ENCODE data around the gene NEMF.
A peak's percentile ranks its signal among the peaks of the same experiment; 100 is the strongest.
"Not testable (repeated sequence)": the region's sequence is repeated elsewhere in the genome, so short reads cannot be mapped to it uniquely, and the experiment has no call there.

Gene NEMF

DNA sequence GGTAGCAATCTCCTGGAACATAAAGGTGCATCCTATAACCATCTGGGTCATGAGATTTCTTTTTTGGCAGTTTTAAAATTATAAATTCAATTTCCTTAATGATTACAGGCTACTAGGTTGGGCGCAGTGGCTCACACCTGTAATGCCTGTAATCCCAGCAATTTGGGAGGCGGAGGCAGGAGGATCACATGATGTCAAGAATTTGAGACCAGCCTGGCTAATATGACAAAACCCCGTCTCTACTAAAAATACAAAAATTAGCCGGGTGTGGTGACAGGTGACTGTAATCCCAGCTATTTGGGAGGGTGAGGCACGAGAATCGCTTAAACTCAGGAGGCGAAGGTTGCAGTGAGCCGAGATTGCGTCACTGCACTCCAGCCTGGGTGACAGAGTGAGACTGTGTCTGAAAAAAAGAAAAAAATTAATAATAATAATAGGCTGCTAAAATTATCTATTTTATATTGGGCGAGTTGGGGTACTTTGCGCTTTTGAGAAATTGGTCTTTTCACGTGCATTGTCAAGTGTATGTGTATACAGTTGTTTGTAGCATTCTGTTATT is 23.1 kb upstream of the NEMF start:
- no peak for DNase-seq

DNA sequence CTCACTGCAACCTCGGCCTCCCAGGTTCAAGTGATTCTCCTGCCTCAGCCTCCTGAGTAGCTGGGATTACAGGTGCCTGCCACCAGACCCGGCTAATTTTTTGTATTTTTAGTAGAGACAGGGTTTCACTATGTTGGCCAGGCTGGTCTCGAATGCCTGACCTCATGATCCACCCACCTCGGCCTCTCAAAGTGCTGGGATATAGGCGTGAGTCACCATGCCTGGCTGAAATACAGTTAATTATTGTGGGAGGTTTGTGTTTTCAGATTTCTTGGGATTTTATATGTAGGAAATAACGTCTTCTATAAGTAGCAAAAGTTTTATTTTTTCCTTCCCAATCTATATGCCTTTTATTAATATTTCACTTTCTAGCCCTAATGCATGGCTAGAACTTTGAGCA is 21.0 kb upstream of the NEMF start:
- not testable (repeated sequence) for DNase-seq

DNA sequence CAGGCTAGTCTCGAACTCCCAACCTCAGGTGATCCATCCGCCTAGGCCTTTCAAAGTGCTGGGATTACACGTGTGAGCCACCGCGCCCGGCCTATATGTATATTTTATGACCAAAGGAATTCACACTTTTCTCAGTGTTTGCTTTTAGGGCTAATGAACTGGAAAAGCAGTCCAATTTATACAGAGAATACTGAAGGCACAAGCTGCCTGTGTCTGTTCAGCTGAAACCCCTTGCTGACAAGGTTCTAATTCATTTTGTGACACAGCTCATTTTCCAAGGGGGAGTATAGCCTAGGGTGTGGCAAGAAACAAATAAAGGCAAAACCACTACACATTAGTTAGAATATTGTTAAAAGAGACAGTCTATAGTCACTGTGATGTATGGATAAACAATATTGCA is 18.3 kb upstream of the NEMF start:
- DNase-seq: no peak

DNA sequence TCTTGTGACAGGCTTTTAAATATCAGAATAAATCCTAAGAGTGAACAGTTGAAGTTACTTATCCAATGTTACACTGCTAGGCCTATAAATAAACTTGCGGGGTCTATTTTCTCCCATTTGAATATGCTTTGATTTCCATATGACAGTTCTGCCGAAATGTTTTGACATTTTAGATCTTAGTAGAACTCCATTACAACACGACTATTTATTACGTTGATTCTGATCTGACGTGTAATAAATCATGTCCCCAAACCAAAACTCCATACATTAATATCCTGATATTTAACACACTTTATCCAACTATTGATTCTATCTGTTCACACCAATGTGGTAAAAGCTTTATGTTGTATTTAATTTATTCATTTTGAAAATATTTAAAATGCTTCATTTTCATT is 16.1 kb upstream of the NEMF start:
- DNase-seq: peak in 1 of 2 experiments; percentile 35

DNA sequence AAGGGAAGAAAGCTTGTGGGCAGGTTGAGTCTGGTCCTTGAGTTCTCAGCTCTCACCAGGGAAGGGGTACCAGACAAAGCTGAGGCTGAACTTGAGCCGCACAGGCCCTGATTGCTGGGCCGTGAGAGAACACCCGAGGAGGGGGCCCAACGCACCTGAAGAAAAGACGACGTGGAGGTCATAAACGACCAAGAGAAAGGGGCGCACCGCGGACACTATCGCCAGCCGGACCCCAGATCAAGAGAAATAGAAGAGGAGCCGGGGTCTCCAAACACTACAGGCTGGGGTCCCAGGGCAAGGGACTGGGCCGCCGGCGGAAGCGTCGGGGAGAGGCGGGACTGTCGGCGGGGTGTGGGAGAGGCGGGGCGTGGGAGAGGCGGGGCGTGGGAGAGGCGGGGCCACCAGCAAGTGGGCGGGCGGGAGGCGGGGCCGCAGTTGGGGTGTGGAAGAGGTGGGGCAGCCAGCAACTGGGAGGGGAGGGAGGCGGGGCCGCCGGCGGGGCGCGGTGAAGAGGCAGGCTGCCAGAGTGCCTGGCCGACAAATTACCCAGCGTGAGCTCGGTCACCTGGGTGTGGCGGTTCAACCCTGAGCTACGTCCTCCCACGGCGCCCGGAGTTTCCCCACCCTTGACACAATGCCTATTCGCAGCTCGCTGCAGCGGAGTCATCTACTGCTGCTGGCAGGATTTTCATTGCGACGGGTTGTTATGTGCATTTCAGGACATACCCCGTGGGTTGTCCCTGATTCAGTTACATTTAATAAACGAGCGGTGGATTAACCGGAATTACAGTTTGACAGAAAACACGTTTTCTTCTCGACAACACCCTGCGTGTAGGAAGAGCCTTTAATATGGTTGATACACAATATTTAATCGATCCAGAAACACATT is 15.5 kb upstream of the NEMF start:
- DNase-seq: peak; percentile 88 to 97

DNA sequence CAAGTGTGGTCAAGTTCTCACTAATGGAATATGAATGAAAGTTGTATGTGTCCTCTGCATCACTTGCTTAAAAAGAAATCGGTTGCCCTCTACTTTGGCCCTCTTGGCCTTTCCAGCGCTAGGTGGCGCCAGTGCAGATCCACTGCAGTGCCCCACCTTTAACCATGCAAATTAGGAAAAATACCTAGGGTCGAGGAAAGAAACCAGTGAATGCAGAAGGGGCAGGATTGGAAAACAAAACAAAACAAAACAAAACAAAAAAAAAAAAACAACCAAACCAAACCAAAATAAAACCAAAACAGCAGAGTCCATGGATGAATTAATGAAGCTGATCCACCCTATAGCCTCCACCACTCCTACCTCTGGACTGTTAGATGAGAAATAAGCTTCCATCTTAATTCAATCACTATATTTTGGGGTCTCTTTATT is 12.9 kb upstream of the NEMF start:
- peak; percentile 52 to 82 for DNase-seq

DNA sequence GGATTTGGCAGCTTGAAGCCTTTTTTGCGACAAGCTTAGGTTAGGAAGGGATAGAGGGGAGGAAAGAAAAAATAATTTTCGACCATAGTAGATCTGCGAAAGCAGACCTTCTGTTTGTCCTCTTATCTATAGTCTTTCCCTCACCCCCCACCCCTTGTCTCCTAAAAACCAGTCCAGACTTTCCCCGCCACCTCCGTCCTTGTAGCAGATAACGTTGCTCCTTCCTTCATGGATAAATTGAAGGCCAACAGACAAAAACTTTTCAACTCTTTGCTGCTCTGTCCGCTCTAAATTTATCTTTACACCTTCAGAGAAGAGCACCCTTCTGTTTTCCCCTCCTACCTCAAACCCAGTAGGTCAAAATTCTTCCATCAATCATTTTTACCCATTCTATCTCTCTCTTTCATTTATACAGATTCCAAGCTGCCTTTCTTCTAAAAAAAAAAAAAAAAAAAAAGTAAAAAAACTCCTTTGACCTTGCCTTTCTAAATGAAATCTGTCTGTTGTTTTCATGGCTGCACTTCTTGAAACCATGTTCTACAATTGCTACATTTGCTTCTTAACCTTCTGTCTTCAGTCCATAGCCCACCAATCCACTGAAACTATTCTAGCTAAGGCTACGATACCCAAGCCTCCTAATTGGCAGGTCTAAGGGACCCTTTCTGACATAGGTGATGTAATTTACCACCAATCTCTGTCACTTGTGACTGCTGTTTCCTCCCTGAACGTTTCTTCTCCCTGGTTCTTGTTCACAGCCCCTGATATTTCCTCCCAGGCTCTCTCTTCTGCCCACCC is 11.1 kb upstream of the NEMF start:
- peak in 1 of 2 experiments; percentile 24 for DNase-seq

DNA sequence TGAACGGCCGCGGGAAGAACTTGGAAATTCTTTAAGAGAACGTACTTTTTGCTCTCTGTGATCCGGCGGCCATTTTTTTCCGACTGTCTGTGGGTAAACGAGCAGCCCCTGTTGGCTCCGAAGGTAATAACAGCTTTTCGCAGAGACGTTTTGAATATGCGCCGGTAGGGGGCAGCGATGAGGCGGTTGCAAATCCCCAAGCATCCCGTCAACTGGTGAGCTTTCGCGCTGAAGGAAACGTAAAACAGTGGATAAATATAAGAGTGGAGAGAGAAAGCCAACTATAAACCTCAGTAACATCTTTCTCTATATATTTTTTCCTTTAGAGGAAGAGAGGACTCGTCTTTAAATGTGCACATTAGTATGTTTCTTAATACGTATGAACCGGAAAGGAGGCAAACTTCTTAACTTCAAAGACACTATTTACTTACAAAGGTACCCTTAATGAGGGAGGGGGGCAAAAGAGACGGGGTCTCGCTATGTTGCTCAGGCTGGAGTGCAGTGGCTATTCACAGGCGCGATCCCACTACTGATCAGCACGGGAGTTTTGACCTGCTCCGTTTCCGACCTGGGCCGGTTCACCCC is 9.6 kb upstream of the NEMF start:
- peak; percentile 82 to 86 for DNase-seq

DNA sequence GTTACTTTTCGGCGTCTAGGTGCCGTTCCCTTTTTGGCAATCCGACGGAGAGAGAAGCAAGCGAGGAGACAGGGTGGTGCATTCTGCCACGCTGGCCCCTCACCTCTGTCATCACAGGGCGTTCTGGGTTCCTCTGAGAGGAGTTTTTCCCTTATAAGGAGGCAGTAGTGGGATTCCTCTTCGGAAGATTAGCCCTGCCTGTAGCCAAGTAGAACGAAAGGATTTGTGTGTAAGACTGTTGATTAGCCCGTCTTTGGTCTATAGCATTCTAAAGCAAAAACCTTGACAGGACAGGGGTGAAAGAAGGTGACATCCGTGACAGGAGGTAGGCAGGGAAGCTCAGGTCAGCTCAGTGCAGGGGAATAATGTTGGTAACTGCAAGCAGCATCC is 9.1 kb upstream of the NEMF start:
- DNase-seq: peak; percentile 25 to 75

DNA sequence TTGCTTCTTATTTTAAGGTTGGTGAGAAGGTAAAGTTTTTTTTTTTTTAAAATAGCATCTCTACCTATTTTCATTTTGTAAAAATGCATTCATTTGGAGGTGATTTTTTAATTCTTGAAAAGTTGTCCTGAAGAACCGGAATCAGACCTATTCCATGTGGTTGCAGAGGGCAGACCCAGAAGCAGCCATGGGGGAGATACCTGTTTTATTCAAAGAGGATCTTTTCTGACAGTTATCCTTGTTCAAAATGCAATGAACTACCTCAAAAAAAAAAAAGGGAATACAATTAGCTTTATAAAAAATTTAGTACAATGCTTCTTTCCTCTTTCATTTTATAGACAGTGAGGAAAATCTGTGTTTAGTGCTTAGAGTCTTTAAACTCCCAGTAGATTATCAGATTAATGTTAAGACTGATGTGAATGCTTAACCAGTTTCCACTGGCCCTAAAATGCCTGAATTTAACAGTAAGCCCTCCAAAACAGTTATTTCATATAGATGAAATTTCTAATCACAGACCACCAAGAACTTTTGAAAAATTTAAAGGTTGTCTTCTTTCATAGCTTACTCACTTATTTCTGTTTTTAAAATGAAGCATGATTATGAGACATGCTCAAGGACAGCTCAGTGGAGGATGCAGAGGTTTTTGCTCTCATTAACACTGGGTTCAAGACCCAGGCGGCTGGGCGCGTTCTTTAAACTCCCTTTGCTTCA is 8.6 kb upstream of the NEMF start:
- no peak for DNase-seq

DNA sequence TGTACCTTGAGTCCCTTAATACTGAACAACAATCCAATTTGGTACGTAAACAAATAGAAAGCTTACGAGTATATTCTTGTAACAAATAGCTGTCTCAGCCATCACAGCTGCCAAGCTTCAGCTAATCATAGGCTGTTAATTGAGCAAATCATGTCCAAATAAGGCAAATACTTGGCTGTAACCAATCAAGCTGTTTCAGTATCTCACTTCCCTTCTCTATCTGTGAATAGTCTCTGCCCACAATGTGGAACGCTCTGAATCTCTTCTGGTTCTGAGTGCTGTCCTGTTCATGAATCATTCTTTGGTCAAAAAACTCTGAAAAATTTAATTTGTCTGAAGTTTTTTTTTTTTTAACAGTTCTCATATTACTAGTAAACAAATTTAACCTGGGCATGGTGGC is 5.8 kb upstream of the NEMF start:
- DNase-seq: no peak

DNA sequence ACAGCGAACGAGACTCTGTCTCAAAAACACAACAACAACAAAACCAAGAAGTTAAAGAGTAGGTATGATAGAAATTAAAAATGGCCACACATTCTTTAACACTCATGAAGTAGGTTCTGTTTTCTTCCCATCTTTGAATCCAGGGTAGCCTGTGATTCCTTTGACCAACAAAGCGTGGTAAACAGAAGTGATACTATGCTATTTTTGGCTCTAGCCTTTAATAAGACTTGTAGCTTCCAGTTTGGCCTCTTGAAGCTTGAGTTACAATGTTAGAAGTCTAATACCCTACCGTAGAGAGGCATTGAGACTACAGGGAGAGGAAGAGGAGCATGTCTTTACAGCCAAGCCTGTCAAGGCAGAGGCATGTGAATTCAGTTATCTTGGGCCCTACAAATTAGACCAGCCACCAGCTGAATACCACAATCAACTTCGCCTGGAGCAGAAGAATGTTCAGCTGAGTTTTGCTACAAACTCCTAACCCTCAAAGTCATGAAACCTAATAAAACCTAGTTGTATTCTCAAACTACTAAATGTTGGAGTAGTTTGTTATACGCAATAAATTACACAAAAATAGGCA is 4.9 kb upstream of the NEMF start:
- no peak for DNase-seq

DNA sequence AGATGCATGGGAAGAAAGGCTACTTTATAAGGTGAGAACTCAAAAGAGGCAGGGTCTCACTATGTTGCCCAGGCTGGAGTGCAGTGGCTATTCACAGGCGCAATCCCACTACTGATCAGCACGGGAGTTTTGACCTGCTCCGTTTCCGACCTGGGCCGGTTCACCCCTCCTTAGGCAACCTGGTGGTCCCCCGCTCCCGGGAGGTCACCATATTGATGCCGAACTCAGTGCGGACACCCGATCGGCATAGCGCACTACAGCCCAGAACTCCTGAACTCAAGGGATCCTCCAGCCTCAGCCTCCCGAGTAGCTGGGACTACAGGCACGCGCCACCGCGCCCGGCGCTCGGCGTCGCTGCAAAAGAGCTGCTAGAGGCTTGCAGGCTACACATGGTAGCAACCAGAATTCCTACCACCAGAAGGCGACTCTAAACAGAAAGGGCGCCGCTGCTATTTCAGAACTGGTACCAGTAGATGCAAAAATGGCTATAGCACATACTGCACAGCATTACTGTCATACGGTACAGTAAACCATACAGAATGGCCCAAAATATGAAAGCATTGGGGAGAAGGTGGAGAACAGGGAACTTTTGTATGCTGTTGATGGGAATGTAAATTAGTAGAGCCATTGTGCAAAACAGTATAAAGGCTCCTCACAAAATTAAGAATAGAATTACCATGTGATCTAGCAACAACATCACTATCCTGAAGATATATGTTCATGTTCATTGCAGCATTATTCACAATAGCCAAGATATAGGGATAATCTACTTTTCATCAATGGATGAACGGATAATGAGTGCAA is 1.2 kb upstream of the NEMF start:
- peak; percentile 51 to 88 for DNase-seq

DNA sequence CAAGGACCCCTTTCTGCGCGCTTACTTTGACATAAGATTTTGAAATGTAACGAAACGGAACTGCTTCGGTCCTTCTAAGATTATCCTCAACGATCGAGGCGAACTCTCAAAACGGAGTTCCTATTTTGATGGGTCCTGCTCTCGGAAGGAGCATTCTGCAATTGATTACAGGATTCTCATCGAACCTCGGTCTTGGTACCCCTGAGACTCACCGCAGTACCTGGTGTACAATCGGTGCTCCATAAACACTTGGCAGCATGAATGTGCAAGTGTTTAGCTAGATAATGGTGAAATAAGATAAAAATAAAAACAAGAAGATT is 530 bp upstream of the NEMF start:
- no peak for DNase-seq

DNA sequence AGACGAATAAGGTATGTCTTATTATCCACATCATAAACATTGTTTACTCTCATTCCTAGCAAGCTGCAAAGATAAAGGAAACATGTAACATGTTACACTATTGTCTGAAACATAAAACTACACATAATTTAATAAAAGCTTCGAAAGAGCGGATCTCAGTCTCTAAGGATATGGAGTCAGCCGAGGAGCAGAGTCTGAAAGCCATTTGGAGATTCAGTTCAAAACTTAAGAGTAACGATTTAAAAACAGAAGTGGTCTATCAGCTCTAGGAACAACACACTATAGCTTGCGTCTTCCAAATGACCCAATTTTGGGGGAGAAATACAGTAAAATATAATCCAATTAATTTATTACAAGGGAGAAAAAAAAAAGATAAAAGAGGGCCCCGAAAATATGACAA is 775 bp downstream of the NEMF start:
- peak in 1 of 2 experiments; percentile 18 for DNase-seq

DNA sequence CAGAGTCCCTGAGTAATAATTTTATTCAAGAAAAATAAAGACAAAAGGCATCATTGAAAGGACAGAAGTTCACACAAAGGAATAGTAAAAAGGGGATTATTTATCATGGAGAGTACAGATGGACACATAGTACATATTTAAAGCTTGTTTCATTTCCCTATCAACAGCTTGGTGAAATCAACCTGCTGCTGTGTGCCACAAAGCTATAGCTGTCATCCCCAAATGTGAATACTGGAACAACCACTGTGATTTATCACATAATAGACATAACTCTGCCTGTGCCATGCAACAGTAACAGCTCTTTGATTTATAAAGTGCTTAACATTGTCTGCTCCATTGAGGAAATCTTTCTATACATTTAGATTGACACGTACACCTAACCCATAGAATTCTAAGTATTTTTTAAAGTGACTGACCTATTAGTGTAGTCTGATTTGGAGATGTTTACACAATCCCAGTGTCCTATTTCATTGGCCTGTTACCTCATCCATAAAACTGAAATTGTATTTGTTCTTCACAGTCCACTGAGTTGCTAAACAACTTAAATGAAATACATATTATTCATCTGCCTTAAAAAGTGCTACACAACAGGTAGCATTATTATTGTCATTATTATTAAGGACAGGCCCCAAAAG is 3.3 kb downstream of the NEMF start:
- DNase-seq: no peak

DNA sequence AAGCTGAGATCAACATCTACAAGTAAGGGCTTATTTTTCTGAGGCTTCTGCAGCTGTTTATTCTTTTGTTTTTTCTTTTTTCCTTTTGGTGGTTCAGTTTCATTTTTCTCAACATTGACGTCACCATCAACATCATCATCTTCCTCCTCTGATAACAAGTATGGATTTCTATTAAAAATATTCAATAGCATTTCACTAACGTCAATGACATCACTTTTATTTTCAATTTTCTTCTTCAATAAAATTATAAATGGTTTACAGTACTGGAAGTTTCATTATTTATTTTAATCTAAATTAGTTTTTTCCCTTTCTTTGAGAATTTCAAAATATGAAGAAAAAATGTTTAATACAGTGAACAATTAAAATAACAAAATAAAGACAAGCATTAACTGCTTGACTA is 23.9 kb downstream of the NEMF start:
- DNase-seq: no peak

DNA sequence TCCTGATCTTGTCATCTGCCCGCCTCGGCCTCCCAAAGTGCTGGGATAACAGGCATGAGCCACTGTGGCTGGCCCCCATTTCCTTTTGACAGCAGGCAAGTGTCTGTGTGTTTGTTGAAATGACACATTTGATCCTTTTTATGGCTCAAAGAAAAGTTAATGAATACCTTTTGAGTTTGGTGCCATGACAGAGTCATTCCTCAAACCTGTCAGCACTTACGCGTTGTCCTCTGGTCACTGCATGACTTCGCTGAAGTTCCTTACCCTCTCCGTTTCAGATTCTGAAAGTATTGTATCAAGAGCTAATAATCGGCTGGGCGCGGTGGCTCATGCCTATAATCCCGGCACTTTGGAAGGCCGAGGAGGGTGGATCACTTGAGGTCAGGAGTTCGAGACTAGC is 32.4 kb downstream of the NEMF start:
- DNase-seq: no peak

DNA sequence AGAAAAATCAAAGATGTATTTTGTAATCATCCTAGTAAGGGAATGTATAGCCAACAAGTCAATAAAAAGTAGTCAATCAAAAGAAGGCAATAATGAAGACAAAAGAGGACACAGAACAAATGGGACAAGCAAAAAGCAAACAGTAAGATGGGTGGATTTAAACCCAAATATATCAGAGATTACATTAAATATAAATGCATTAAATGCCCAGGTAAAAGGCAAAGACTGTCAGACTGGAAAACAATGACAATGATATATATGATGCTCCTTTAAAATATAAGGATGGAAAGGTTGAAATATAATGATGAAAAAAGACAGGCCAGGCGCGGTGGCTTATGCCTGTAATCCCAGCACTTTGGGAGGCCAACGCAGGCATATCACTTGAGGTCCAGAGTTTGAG is 35.7 kb downstream of the NEMF start:
- no peak for DNase-seq

DNA sequence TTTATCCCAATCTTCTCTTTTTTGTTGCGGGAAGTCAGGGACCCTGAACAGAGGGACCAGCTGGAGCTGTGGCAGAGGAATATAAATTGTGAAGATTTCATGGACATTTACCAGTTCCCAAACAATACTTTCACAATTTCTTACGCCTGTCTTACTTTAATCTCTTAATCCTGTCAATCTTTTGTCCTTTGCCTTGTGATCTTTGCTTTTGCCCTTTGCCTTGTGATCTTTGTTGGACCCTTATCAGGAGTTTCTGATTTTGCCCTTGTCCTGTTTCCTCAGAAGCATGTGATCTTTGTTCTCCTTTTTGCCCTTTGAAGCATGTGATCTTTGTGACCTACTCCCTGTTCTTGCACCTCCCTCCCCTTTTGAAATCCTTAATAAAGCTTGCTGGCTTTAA is 36.5 kb downstream of the NEMF start:
- DNase-seq: not testable (repeated sequence)

DNA sequence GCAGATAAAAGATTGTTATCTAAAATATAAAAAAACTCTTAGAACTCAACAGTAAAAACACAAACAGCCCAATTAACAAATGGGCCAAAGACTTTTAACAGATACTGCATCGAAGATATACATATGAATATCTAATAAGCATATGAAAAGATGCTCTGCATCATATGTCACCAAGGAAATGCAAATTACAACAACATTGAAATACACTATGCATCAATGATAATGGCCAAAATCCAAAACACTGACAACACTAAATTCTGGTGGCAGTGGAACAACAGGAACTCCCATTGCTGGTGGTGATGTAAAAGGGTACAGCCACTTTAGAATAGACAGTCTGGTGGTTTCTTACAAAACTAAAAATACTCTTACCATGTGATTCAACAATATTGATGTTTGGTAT is 43.8 kb downstream of the NEMF start:
- no peak for DNase-seq
